Liver (tissue), 9 donors: ENCODE data around the gene ZNF765. TPM values are rescaled to one million over a fixed set of nuclear protein-coding genes. Genes with fewer than 3 reads are reported as not detected.
"Not testable (repeated sequence)": the region's sequence is repeated elsewhere in the genome, so short reads cannot be mapped to it uniquely, and the experiment has no call there.

Source experiments
- DNase-seq: peaks from one replicate; pipeline ENCODE4 v3.0.0-alpha.2; 2017; ENCODE audit warnings: low spot score
- H3K27ac ChIP-seq, 2 donors: one replicate each; pipeline ENCODE4 v1.7.0; 2013; ENCODE audit warnings: inconsistent platforms in 2 of 2, low read length in 2 of 2, control low read depth in 1 of 2, low read depth in 1 of 2, mild to moderate bottlenecking in 1 of 2
- H3K27me3 ChIP-seq, 4 donors: one replicate each; pipeline versions ENCODE4 v1.6.1 to v1.7.0; 2013; ENCODE audit warnings: low read length in 3 of 4, inconsistent platforms in 1 of 4, mild to moderate bottlenecking in 1 of 4, moderate library complexity in 1 of 4; ENCODE audit not compliant: control insufficient read depth in 4 of 4, insufficient read depth in 4 of 4
- H3K36me3 ChIP-seq, 4 donors: one replicate each; pipeline versions ENCODE4 v1.6.1 to v1.7.0; 2013; ENCODE audit warnings: low read length in 3 of 4, mild to moderate bottlenecking in 3 of 4, low read depth in 1 of 4, moderate library complexity in 1 of 4; ENCODE audit not compliant: control insufficient read depth in 4 of 4, insufficient read depth in 3 of 4
- H3K4me1 ChIP-seq, 4 donors: one replicate each; pipeline versions ENCODE4 v1.6.1 to v1.7.0; 2013; ENCODE audit warnings: low read length in 3 of 4, mild to moderate bottlenecking in 3 of 4, moderate library complexity in 1 of 4; ENCODE audit not compliant: control insufficient read depth in 4 of 4, insufficient read depth in 4 of 4
- H3K4me3 ChIP-seq, 3 donors: one replicate each; pipeline versions ENCODE4 v1.6.1 to v1.7.0; 2013; ENCODE audit warnings: low read length in 3 of 3, control low read depth in 1 of 3, low read depth in 1 of 3, mild to moderate bottlenecking in 1 of 3
- H3K9ac ChIP-seq, 2 donors: one replicate each; pipeline ENCODE4 v1.7.0; 2013; ENCODE audit warnings: low read length in 2 of 2, mild to moderate bottlenecking in 2 of 2, moderate library complexity in 2 of 2, control low read depth in 1 of 2, low read depth in 1 of 2
- H3K9me3 ChIP-seq, 4 donors: one replicate each; pipeline versions ENCODE4 v1.6.1 to v1.7.0; 2013; ENCODE audit warnings: low read length in 3 of 4; ENCODE audit not compliant: control insufficient read depth in 4 of 4
- CTCF ChIP-seq: fragments of 150-350 bp; IDR thresholded peaks from 2 replicates; pipeline ENCODE4 v1.5.1; 2017; ENCODE audit warnings: improper control_type of control experiment, low read depth, low read length; ENCODE audit not compliant: missing input control
- EGR1 ChIP-seq, 2 donors: IDR thresholded peaks; 2 replicates each; pipeline ENCODE4 v1.6.1; 2016 to 2018; ENCODE audit warnings: antibody characterized with exemption in 2 of 2, low read depth in 2 of 2
- FOXA1 ChIP-seq: IDR thresholded peaks from 2 replicates; pipeline ENCODE4 v1.6.1; 2016; ENCODE audit warnings: antibody characterized with exemption
- FOXA2 ChIP-seq: IDR thresholded peaks from 2 replicates; pipeline ENCODE4 v1.6.1; 2016; ENCODE audit warnings: antibody characterized with exemption
- GABPA ChIP-seq, 2 donors: IDR thresholded peaks in 1 of 2; conservative IDR thresholded peaks in 1 of 2; 2 replicates each; pipeline ENCODE4 v1.6.1; 2016; ENCODE audit warnings: antibody characterized with exemption in 2 of 2, mild to moderate bottlenecking in 1 of 2, moderate library complexity in 1 of 2
- HNF4A ChIP-seq, 2 donors: conservative IDR thresholded peaks; 2 replicates each; pipeline ENCODE4 v1.6.1; 2016; ENCODE audit warnings: antibody characterized with exemption in 2 of 2, mild to moderate bottlenecking in 2 of 2
- HNF4G ChIP-seq: IDR thresholded peaks from 2 replicates; pipeline ENCODE4 v1.6.1; 2016; ENCODE audit warnings: antibody characterized with exemption
- JUND ChIP-seq, 2 donors: IDR thresholded peaks; 2 replicates each; pipeline ENCODE4 v1.6.1; 2016; ENCODE audit warnings: antibody characterized with exemption in 2 of 2
- MAX ChIP-seq: IDR thresholded peaks from 2 replicates; pipeline ENCODE4 v1.6.1; 2016; ENCODE audit warnings: antibody characterized with exemption
- NR2F2 ChIP-seq: IDR thresholded peaks from 2 replicates; pipeline ENCODE4 v1.6.1; 2016; ENCODE audit warnings: antibody characterized with exemption
- RAD21 ChIP-seq, 2 donors: IDR thresholded peaks; 2 replicates each; pipeline ENCODE4 v1.6.1; 2016; ENCODE audit warnings: antibody characterized with exemption in 2 of 2, mild to moderate bottlenecking in 2 of 2
- REST ChIP-seq: IDR thresholded peaks from 2 replicates; pipeline ENCODE4 v1.6.1; 2016; ENCODE audit warnings: antibody characterized with exemption, mild to moderate bottlenecking
- RXRA ChIP-seq, 2 donors: IDR thresholded peaks; 2 replicates each; pipeline ENCODE4 v1.6.1; 2017 to 2018; ENCODE audit warnings: antibody characterized with exemption in 2 of 2, mild to moderate bottlenecking in 1 of 2
- SP1 ChIP-seq: IDR thresholded peaks from 2 replicates; pipeline ENCODE4 v1.6.1; 2018; ENCODE audit warnings: antibody characterized with exemption, mild to moderate bottlenecking
- TAF1 ChIP-seq: conservative IDR thresholded peaks from 2 replicates; pipeline ENCODE4 v1.6.1; 2016; ENCODE audit warnings: antibody characterized with exemption, mild to moderate bottlenecking
- YY1 ChIP-seq: IDR thresholded peaks from 2 replicates; pipeline ENCODE4 v1.6.1; 2016; ENCODE audit warnings: antibody characterized with exemption, mild to moderate bottlenecking
- ZBTB33 ChIP-seq: IDR thresholded peaks from 2 replicates; pipeline ENCODE4 v1.6.1; 2016; ENCODE audit warnings: antibody characterized with exemption
- WGBS: extraction: QIAGEN DNeasy Blood & Tissue Kit; methylation state at CpG from one replicate; pipeline ENCODE4 v1.1.7; 2013; 5-methylcytosine and 5-hydroxymethylcytosine counted together
- polyA plus RNA-seq, 2 donors: library from polyadenylated mRNA; stranded (reverse) in 1 of 2; unstranded in 1 of 2; fragments of 200-250 nt in 1 of 2; fragments of >200 nt in 1 of 2; fragmentation: Nextera tagmentation in 1 of 2; extraction: Ambion mirVana in 1 of 2; gene quantifications; one replicate each; pipeline versions ENCODE4 v1.2.1 to v1.2.3, GENCODE V29; 2013 to 2015
- total RNA-seq, 2 donors: library from RNA; depleted of rRNA; stranded (reverse); fragments of >200 nt; gene quantifications; one replicate each; pipeline ENCODE4 v1.2.3, GENCODE V29; 2014
- TF ChIP-seq, protein P1 (sequence below): IDR thresholded peaks from 2 replicates; pipeline ENCODE4 v1.6.1; 2016; ENCODE audit warnings: antibody characterized with exemption
- donor health status: healthy.
- donor health status: healthy.
- donor health status: healthy.
- donor health status: healthy.
- donor health status: healthy.

The ZNF765 gene
- total and polyA plus RNA-seq, 4 donors = 1.3 to 8.5 (median 5.2) TPM

DNA sequence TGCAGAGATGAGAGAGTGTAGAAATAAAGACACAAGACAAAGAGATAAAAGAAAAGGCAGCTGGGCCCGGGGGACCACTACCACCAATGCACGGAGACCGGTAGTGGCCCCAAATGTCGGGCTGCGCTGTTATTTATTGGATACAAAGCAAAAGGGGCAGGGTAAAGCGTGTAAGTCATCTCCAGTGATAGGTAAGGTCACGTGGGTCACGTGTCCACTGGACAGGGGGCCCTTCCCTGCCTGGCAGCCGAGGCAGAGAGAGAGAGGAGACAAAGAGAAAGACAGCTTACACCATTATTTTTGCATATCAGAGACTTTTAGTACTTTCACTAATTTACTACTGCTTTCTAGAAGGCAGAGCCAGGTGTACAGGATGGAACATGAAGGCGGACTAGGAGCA lies 34.9 kb upstream of the ZNF765 start:
- 91% methylated on average over 10 of the region's 10 CpGs for WGBS
- not testable (repeated sequence) for H3K27ac ChIP-seq, H3K27me3 ChIP-seq, H3K4me3 ChIP-seq, DNase-seq, H3K36me3 ChIP-seq, H3K9ac ChIP-seq, H3K4me1 ChIP-seq
- peaks cover 14 to 26% (median 24%) of the 10 kb centered on the region in 4 donors for H3K9me3 ChIP-seq

DNA sequence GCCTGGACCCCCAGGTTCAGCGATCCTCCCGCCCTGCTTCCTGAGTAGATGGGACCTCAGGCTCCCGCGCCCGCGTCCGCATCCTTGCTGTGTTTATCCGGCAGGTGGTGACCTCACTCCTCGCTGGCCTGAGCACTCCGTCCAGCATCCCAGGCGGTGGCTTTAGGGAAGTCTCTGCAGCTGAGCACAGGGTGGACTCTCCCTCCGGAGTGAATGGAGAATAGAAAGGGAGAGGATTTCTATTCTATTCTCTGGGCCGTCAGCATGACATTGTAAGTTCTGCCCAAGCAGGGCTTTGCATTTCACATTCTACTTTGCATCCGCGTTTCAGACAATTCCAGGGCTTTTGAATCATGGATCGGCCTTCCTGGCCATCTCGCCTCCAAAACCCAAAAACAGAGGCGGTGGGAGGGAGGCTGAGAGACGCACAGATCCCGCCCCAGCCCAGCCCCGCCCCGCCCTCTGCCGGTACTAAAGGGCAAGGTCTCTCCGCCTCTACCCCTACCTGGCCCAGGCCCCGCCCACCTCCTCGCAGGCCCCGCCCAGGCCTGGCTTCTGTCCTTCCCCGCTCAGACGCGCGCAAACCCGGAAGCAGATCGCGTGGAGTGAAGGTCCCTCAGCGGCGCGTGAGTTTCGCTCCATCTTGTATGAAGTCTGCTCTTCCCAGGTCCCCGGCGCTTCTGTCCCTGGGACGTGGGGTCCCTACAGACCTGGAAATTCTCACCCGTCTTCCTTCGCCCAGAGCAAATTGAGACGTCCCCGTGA lies 29.6 kb upstream of the ZNF765 start, which contains the start of gene ZNF525:
Gene ZNF525 (plus strand): TSS at position 572 of the 765 bp plus-strand sequence. CDS start 6,577 bp downstream, outside the sequence.
- no peaks in the 10 kb centered on the region for H3K36me3 ChIP-seq
- DNase-seq = peak; percentile 92
- peaks cover 0 to 7% (median 2%) of the 10 kb centered on the region in 4 donors for H3K4me1 ChIP-seq
- peak within 1 kb of the TSS; percentile 68 to 86 (median 69) for H3K4me3 ChIP-seq
- 4% methylated on average over 45 of the region's 45 CpGs for WGBS
- peak within 1 kb of the TSS in 1 of 2 donors; percentile 41 for H3K27ac ChIP-seq
- TF ChIP-seq NR2F2 (no peak), JUND (IDR thresholded peaks at IDR 0.05) (no peak), MAX (no peak), GABPA (IDR thresholded peaks at IDR 0.05 in 1 of 2, conservative IDR thresholded peaks at IDR 0.05 in 1 of 2) (peak in 1 of 2 donors; percentile 84), FOXA1 (no peak), YY1 (peak; percentile 33), RXRA (IDR thresholded peaks at IDR 0.05) (no peak), TAF1 (no peak), HNF4A (conservative IDR thresholded peaks at IDR 0.05) (peak; percentile 18 to 32), ZBTB33 (peak; percentile 49), HNF4G (no peak), REST (no peak), FOXA2 (no peak), CTCF (no peak), RAD21 (IDR thresholded peaks at IDR 0.05) (no peak), EGR1 (IDR thresholded peaks at IDR 0.05; ENCODE audit: low read depth in 2 of 2) (no peak), SP1 (no peak)
- TF ChIP-seq, protein P1, sequence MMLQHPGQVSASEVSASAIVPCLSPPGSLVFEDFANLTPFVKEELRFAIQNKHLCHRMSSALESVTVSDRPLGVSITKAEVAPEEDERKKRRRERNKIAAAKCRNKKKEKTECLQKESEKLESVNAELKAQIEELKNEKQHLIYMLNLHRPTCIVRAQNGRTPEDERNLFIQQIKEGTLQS = no peak
- peak within 1 kb of the TSS in 1 of 2 donors; percentile 32 for H3K9ac ChIP-seq
- peaks cover 0 to 5% (median 0%) of the 10 kb centered on the region in 4 donors for H3K9me3 ChIP-seq
- no peaks in the 10 kb centered on the region for H3K27me3 ChIP-seq
